HTR-8/SVneo (cell line): ENCODE data around the gene ALKBH8.

Experiments used
- DNase-seq: peaks from one replicate; pipeline ENCODE4 v3.0.0; 2011; ENCODE audit warnings: low spot score, mixed read lengths; ENCODE audit not compliant: insufficient read length
- FAIRE-seq: peaks from 2 replicates; lab custom pipeline; 2011; peaks lifted over from hg19 to GRCh38; lab: Jason Lieb, UNC

Gene ALKBH8

DNA sequence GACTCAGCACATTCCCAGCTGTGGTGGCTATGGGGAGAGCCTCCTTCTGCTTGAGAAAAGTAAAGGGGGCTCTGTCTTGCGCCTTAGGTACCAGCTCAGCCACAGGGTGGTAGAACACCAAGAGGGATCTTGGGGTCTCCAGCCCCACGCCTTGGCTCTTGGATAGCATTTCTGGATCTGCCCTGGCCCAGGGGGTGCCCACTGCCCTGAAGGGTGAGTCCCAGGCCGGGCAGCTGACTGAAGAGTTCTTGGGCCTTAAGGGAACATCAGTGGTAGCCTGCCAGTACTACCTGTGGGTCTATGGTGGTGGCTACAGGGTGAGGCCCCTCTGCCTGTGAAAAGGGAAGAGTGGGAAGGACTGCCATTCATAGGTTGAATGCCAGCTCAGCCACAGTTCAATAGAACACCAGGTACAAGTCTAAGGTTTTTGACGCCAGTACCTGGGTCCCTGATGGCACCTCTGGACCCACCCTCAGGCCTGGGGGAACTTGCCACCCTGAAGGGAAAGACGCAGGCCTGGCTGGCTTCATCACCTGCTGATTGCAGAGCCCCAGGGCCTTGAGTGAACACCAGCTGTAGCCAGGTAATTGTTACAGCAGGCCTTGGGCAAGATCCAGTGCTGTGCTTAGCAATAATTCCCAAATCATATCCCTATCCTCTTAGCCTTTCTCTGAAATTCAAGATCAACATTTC is 111.8 kb downstream of the ALKBH8 start:
- no peak for FAIRE-seq
- DNase-seq, result no peak
